GM12874 (cell line): ENCODE data around the gene SQOR.

Experiments
- TF ChIP-seq, protein P1 (sequence below): IDR thresholded peaks from 2 replicates; pipeline ENCODE4 v1.5.1; 2011; ENCODE audit warnings: low read depth, mild to moderate bottlenecking, control low read depth, low read length, moderate library complexity; ENCODE audit not compliant: insufficient read depth

SQOR gene

DNA sequence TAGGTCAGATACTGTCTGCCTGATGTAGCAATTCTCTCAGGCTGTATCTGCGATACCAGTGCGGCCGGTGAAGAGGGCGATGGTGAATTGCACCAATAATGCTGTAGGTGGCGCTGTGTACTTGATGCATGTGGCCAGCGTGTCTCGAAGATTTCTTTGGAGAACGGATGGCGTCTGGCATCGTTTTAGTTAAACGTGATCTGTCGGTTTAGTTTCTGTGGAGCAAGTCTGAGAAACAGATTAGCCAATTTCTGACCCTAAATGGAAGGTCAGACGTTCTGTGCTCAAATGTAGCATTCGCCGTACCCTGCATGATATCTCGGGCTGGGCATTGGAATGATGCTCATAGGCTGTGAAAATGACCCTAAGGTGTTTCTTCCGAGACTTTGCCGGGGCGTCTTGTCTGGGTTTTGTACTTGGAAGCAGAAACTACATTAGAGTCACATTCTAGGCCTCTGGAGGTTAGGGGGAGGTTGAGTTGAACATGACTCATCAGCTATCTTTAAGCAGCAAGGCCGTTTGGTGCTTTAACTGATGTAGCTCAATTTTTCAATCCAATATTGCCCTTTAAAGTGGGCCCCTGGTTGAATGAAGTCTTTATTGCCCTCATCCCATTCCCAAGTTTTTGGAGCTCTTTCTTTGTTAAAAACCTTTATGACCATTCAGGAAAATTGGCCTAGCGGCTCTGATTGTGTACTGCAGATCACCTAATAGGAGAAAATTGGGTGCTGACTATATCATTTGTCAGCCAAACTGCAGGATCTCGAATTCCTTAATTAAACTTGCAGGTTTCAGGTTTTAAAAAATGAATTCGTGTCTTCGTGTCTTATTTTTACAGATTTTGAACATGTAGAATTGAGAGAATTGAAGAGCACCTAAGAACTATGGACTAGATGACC lies 80.0 kb downstream of the SQOR start:
- TF ChIP-seq, protein P1, sequence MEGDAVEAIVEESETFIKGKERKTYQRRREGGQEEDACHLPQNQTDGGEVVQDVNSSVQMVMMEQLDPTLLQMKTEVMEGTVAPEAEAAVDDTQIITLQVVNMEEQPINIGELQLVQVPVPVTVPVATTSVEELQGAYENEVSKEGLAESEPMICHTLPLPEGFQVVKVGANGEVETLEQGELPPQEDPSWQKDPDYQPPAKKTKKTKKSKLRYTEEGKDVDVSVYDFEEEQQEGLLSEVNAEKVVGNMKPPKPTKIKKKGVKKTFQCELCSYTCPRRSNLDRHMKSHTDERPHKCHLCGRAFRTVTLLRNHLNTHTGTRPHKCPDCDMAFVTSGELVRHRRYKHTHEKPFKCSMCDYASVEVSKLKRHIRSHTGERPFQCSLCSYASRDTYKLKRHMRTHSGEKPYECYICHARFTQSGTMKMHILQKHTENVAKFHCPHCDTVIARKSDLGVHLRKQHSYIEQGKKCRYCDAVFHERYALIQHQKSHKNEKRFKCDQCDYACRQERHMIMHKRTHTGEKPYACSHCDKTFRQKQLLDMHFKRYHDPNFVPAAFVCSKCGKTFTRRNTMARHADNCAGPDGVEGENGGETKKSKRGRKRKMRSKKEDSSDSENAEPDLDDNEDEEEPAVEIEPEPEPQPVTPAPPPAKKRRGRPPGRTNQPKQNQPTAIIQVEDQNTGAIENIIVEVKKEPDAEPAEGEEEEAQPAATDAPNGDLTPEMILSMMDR: peak; percentile 76

DNA sequence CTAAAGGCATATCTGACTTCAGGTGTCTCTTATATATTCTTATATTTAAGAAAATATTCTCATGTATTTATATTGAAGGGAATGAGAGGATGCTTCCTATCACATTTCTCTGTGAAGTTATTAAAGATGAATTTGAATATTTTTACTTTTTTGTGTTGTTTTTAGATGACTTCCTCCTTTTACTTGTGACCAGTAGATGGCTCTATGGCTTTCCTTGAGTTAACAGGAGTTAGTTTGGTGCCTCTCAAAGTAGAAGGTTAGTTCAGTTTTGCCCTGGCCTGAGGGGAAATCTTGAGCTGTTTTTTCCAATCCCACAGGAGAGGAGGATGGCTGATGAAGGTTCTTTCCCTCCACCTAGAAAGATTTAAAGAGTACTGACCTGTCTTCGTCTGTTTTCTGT lies 80.7 kb downstream of the SQOR start:
- TF ChIP-seq, protein P1: peak; percentile 23; the same call in 1 of the 2 replicates

DNA sequence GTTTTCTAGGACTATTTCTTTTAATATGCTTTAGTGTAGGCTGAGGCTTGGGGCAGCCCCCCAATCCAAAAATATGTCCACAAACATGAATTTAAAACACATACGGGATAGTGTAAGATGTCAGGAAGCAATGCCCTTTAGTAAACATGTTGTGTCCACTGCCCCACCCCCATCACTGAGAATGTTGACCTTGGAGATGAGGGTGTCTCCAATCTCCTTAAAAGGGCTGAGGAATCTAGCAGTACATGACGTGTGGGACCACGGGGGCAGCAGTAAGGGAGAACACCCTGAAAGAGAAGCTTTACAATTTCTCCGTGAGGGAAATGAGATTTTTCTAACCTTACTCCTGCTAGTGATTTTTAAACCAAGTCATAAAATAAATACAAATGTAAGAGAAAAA lies 84.7 kb downstream of the SQOR start:
- TF ChIP-seq, protein P1: no peak

DNA sequence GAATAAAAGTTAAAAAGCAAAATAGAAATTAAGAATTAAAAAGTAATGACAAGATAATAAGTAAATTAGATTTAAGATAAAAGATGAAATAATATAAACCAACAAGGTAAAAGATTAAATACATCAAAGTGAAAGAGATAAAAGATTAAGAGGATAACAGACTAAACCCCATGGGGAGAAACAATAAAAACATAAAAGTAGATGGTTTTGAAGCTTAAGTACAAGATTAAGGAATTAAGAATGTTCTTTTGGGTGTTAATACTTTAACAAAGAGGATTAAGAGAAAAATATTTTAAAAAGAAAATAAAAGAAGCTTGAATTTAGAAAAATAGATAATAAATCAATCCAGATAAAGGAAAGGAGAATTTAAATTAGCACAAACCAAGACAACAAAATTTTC lies 85.4 kb downstream of the SQOR start:
- TF ChIP-seq, protein P1: no peak

DNA sequence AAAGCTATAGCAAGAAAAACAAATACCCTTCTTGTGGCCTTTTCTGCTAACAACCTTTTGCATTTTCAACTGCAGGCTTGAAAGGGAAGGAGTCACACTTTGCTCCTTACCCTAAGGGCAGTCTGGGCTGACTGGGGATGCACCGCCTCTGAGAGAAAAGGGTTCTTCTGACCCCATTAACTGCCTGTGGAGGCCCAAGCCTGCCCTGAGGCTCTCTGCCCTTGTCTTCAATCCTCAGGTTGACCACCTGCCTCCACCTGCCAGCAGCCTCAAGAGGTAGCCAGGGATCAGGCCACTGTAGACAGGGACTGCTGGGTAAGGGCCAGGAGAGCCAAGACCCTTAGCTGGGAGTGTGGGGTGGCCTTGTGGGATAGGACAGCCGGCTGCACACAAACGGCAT lies 93.8 kb downstream of the SQOR start:
- TF ChIP-seq, protein P1: no peak

DNA sequence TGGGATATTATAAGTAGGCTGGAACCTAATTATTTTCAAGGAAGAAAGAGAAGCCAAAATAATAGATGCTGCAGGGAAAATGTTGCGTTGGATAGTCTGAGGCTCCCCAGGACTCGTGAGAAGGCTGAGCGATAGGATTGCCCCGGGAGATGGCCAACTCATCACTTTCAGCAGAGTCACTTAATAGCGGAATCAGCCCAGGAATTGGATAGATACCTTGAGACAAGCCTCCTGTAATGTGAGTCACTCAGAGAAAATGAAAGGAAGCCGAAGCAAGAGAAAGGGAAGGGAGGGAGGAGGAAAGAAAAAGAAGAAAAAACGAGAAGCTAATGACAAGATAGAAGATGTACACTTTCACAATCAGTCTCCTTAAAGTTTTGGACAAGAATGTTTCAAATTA lies 94.3 kb downstream of the SQOR start:
- TF ChIP-seq, protein P1: no peak

DNA sequence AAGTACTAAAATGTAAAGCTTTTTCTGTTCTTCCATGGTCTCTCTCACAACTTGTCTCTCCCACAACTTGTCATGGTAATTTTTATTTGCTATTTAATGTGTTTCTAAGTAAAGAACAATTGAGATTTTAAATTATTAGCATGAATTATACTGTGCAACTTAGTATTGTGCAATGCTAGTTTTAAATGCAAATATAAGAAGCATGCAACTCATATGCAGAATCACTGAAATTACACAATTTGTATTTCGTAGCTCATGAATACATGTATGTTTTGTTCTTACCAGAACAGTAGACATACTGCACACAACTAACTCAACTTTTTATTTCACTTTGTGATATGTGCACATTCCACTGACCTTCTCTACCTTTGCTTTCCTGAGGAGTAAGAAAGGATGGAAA lies 96.5 kb downstream of the SQOR start:
- TF ChIP-seq, protein P1: no peak
